T-helper 17 cell (primary cell): Measurements from ENCODE around the gene TSPAN18. TPM values are rescaled to one million over a fixed set of nuclear protein-coding genes. Genes with fewer than 3 reads are reported as not detected.

Experiments used
- ATAC-seq: fragments of 150-1000 bp; cut with Tn5 transposase; 2 replicates; pipeline ENCODE4 v1.10.0; 2021; ENCODE audit warnings: mild to moderate bottlenecking, moderate library complexity
- DNase-seq, 3 donors: peaks; one replicate each; pipeline versions ENCODE4 v3.0.0 to v3.0.0-alpha.2; 2020 to 2021
- H3K9me3 ChIP-seq: one replicate; pipeline ENCODE4 v1.7.0; 2013; ENCODE audit warnings: low read length, mild to moderate bottlenecking; ENCODE audit not compliant: control insufficient read depth, poor library complexity, severe bottlenecking
- H3K27ac Mint-ChIP-seq: one replicate; pipeline ENCODE4 v1.8.0; 2022; ENCODE audit warnings: mild to moderate bottlenecking, moderate library complexity, mixed read lengths
- H3K27me3 Mint-ChIP-seq: one replicate; pipeline ENCODE4 v1.8.0; 2022; ENCODE audit warnings: mixed read lengths
- H3K36me3 Mint-ChIP-seq: one replicate; pipeline ENCODE4 v1.8.0; 2022; ENCODE audit warnings: low read depth, mixed read lengths
- H3K4me1 Mint-ChIP-seq: one replicate; pipeline ENCODE4 v1.8.0; 2022; ENCODE audit warnings: mild to moderate bottlenecking, mixed read lengths
- H3K4me3 Mint-ChIP-seq: one replicate; pipeline ENCODE4 v1.8.0; 2022; ENCODE audit warnings: mild to moderate bottlenecking, moderate library complexity, mixed read lengths
- total RNA-seq, 4 donors: library from RNA in 2 of 4; stranded (reverse) in 2 of 4; gene quantifications; one replicate each; pipeline ENCODE4 v1.2.3 and lab custom pipeline; 2022 to 2026

TSPAN18 gene
- total RNA-seq, 2 donors from 2014 or later: 79.8 to 93.2 TPM

GRCh38 chr11:44797886-44798606 is 71.3 kb downstream of the TSPAN18 start:
- H3K9me3 ChIP-seq: no peaks in the 10 kb centered on the region
- Mint-ChIP-seq H3K4me3 (no peak overlapping the region), H3K27me3 (no peaks in the 10 kb centered on the region), H3K4me1 (peaks cover 18% of the 10 kb centered on the region), H3K36me3 (peaks cover 6% of the 10 kb centered on the region), H3K27ac (peak overlapping the region; percentile 27)
- no peak for ATAC-seq
- DNase-seq: no peak

DNA sequence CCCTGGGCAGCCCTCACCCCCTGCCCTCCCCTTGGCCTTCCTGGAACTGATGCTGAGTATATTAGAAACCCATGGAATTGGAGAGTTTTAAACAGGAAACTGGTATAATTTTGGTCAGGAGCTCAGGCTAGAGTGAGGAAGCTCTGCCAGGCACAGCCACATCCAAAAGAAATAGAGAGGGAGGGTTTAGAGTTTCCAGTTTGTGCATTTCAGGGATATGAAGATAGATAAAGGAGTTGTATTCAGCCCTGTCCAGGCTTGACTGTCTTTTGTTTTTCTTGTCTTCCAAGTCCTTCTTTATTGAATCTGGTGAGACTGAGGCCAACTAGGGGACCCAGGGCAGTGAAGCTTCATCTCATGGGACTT is 71.8 kb downstream of the TSPAN18 start:
- no peak overlapping the region for H3K27ac Mint-ChIP-seq
- H3K4me1 Mint-ChIP-seq: peaks cover 23% of the 10 kb centered on the region
- no peaks in the 10 kb centered on the region for H3K9me3 ChIP-seq
- no peak overlapping the region for H3K4me3 Mint-ChIP-seq
- no peak for ATAC-seq
- no peak for DNase-seq
- H3K27me3 Mint-ChIP-seq: no peaks in the 10 kb centered on the region
- H3K36me3 Mint-ChIP-seq: peaks cover 6% of the 10 kb centered on the region

- no peak for DNase-seq
- Mint-ChIP-seq H3K27ac (no peak overlapping the region), H3K36me3 (peaks cover 6% of the 10 kb centered on the region), H3K4me3 (no peak overlapping the region), H3K27me3 (no peaks in the 10 kb centered on the region), H3K4me1 (peaks cover 23% of the 10 kb centered on the region)
- no peak for ATAC-seq
- H3K9me3 ChIP-seq: no peaks in the 10 kb centered on the region
These were observed 72.2 kb downstream of the TSPAN18 start for GRCh38 chr11:44799012-44799411.

GRCh38 chr11:44802347-44802746 is 75.6 kb downstream of the TSPAN18 start:
- peak overlapping the region; percentile 41 for H3K27ac Mint-ChIP-seq

DNA sequence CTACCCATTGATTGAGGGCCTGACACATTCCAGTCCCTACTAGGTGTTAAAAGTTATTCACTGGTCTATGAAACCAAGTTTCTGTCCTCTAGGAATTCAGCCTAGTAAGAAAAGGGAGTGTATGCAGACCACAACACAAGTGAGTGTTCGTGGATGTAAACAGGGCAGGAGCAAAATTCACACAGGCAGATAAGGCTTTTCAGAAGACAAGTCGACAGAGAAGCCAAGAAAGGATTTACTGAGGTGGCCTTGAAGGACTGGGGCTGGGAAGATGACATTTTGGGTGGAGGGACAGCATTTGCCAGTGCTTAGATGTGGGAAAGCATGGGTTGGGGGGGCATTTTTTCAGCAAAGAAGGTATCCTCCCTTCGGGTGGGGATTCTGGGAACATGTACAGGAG is 76.2 kb downstream of the TSPAN18 start:
- Mint-ChIP-seq H3K27me3 (no peaks in the 10 kb centered on the region), H3K27ac (no peak overlapping the region), H3K4me1 (peaks cover 27% of the 10 kb centered on the region), H3K4me3 (no peak overlapping the region), H3K36me3 (no peaks in the 10 kb centered on the region)
- ATAC-seq: no peak
- no peak for DNase-seq
- H3K9me3 ChIP-seq: no peaks in the 10 kb centered on the region

More at GRCh38 chr11:44802347-44802746, 75.6 kb downstream of the TSPAN18 start:
- no peak for ATAC-seq
- no peak for DNase-seq
- H3K4me3 Mint-ChIP-seq: peak overlapping the region; percentile 19
- no peaks in the 10 kb centered on the region for H3K9me3 ChIP-seq
- H3K36me3 Mint-ChIP-seq: peaks cover under 1% of the 10 kb centered on the region
- H3K4me1 Mint-ChIP-seq: peaks cover 26% of the 10 kb centered on the region
- H3K27me3 Mint-ChIP-seq: no peaks in the 10 kb centered on the region

DNA sequence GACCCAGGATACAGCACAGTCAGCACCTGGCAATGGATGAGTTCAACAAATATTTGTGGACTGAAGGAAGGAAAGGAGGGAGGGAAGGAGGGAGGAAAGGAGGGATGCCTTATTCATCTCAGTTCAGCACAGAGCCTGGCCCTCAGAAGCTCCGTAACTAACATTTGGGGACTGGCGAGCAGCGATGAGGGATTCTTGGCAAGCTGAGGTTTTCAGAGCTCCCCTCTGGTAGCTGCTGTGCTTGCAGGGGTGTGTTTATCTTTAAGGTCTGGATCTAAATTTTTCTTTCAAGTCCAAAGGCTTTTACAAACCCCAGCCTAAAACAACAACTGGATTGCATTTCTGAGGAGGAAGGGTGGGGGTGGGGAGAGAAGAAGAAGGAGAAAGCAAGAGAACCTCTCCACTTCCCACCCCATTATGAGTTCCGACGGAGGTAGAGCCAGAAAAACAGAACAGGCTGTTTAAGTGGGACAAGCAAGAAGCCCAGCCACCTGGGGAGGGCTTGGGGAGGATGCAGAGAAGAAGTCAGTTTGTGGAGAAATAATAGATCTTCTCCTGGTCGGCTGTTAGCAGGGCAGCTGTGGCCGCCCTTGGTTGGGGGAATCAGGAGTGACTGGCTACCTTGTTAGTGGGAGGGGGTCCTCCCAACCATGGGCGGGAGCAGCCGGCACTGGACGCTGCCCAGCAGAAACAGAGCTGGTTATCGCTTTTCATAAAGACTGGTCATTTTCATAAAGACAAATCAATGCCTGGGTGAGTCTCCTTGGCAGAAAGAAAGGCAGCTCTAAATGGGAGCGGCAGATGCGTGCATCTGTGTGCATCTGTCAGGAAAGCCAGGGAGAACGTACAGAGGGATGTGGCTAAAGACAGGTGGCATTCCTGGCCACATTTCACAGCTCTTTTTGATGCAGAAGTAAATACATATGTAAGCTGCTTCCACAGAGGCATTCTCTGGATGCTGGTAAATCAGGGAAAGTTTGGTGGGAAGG is 78.0 kb downstream of the TSPAN18 start:
- H3K4me3 Mint-ChIP-seq: no peak overlapping the region
- H3K27ac Mint-ChIP-seq: no peak overlapping the region

GRCh38 chr11:44805596-44805995 is 78.8 kb downstream of the TSPAN18 start:
- Mint-ChIP-seq H3K4me1 (peaks cover 35% of the 10 kb centered on the region), H3K27me3 (no peaks in the 10 kb centered on the region), H3K27ac (no peak overlapping the region), H3K36me3 (no peaks in the 10 kb centered on the region), H3K4me3 (no peak overlapping the region)
- ATAC-seq (no peak), DNase-seq (no peak)
- H3K9me3 ChIP-seq: no peaks in the 10 kb centered on the region

More for the DNA sequence above, 78.0 kb downstream of the TSPAN18 start:
- no peak for ATAC-seq
- no peak for DNase-seq
- Mint-ChIP-seq H3K36me3 (no peaks in the 10 kb centered on the region), H3K4me1 (peaks cover 29% of the 10 kb centered on the region), H3K27me3 (no peaks in the 10 kb centered on the region)
- H3K9me3 ChIP-seq: no peaks in the 10 kb centered on the region

DNA sequence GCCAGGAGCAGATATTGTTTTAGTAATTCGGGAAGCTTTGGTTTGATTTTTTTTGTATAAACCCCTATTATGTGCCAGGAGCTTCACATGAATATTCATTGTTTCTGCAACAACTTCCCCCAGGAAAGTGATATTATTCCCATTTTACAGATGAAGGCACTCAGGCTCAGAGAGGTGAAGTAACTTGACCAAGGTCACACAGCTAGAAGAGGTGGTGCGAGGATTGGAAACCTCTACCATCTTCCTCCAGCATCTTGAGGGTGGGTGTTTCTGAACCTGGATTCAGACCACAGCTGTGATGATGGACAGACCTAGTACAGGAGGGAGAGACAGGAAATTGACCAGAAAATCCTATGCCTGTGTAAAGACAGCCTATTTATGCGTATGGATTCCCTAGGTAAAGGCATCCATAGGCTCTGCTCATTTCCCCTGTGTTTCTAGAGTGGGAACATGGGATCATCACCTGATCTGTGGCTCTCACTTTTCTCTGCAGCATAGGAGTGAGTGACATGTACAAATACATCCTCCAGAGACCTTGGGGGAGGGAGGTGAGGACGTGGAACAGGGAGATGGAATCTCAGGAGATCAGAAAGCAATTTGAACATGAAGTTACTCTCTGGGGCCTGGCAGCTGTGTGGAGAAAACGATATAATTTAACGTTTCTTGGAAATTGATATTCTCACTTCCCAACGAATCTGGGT is 81.4 kb downstream of the TSPAN18 start:
- no peaks in the 10 kb centered on the region for H3K9me3 ChIP-seq
- ATAC-seq (no peak), DNase-seq (no peak)
- Mint-ChIP-seq H3K4me1 (peaks cover 42% of the 10 kb centered on the region), H3K27ac (no peak overlapping the region), H3K36me3 (peaks cover 2% of the 10 kb centered on the region), H3K4me3 (no peak overlapping the region), H3K27me3 (no peaks in the 10 kb centered on the region)

DNA sequence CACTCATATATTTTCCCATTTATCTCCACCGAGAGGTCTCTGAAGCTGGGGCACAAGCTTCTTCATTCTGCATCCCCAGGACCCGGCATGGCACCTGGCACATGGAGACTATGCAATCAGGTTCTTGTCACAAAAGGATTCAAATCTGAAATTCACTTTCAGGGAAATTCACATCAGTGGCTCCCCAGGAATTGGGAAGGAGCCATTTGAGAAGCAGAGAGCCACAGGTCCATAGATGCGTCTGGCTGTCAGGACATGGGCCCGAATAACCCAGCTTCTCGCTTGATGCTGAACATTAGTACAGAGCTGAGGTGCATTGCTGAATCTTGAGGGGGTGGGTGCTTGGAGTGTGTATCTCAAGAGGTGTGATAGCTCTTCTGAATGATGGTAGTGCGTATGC is 82.5 kb downstream of the TSPAN18 start:
- peaks cover 6% of the 10 kb centered on the region for H3K36me3 Mint-ChIP-seq
- no peak overlapping the region for H3K4me3 Mint-ChIP-seq
- H3K27me3 Mint-ChIP-seq: no peaks in the 10 kb centered on the region
- H3K9me3 ChIP-seq: no peaks in the 10 kb centered on the region
- DNase-seq (no peak), ATAC-seq (no peak)
- peaks cover 42% of the 10 kb centered on the region for H3K4me1 Mint-ChIP-seq
- H3K27ac Mint-ChIP-seq: no peak overlapping the region

DNA sequence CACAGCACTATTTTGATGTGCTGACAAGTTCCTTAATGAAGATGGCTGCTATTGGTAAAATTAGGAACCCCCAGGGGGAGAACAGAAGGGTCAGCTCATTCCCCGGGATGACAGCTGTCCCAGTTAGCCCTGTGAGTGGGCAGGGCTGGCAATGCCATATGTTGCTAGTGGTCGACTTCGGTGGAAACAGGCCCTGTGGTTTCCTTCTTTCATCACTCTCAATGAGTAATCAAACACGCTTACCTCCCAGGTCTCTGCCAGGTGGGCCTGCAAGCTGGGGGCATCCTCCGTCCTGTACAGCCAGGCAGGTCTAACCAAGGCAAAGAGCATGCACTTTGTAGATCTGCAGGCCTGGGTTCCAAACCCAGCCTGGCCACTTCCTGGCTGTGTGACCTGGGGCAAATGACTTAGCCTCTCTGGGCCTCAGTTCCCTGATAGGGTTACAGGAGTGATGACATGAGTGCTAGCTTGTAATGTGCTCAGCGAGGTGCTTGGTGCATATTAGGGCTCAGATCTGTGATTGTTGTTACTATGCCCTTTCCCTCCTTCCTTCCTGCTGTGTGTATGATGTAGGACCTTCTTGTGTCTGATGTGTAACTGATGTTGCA is 85.2 kb downstream of the TSPAN18 start:
- peaks cover 6% of the 10 kb centered on the region for H3K36me3 Mint-ChIP-seq
- H3K4me3 Mint-ChIP-seq: no peak overlapping the region
- no peak for ATAC-seq
- H3K9me3 ChIP-seq: no peaks in the 10 kb centered on the region
- peaks cover 43% of the 10 kb centered on the region for H3K4me1 Mint-ChIP-seq
- DNase-seq: no peak
- no peak overlapping the region for H3K27ac Mint-ChIP-seq
- no peaks in the 10 kb centered on the region for H3K27me3 Mint-ChIP-seq

GRCh38 chr11:44812971-44813370 is 86.2 kb downstream of the TSPAN18 start:
- no peak overlapping the region for H3K27ac Mint-ChIP-seq
- H3K36me3 Mint-ChIP-seq: peaks cover 6% of the 10 kb centered on the region
- DNase-seq: no peak
- H3K27me3 Mint-ChIP-seq: no peaks in the 10 kb centered on the region
- no peak for ATAC-seq
- peaks cover 44% of the 10 kb centered on the region for H3K4me1 Mint-ChIP-seq
- H3K9me3 ChIP-seq: no peaks in the 10 kb centered on the region
- no peak overlapping the region for H3K4me3 Mint-ChIP-seq

- no peak for DNase-seq
- H3K36me3 Mint-ChIP-seq: peaks cover 6% of the 10 kb centered on the region
- H3K4me1 Mint-ChIP-seq: peaks cover 44% of the 10 kb centered on the region
- ATAC-seq: no peak
- no peak overlapping the region for H3K27ac Mint-ChIP-seq
- H3K9me3 ChIP-seq: no peaks in the 10 kb centered on the region
- no peak overlapping the region for H3K4me3 Mint-ChIP-seq
- H3K27me3 Mint-ChIP-seq: no peaks in the 10 kb centered on the region
These were observed 86.6 kb downstream of the TSPAN18 start for GRCh38 chr11:44813401-44813800.
